HepG2 (cell line): Measurements from ENCODE around the gene SMYD2. TPM values are rescaled to one million over a fixed set of nuclear protein-coding genes. Genes with fewer than 3 reads are reported as not detected.

Experiments used
- GATAD2A ChIP-seq: IDR thresholded peaks from 2 replicates; pipeline ENCODE4 v1.6.1; 2016
- KDM4B ChIP-seq: sonication (generic); formaldehyde crosslinking; IDR thresholded peaks from 2 replicates; pipeline ENCODE4 v1.4.0; 2020; ENCODE audit warnings: missing genetic modification reagents
- MLLT10 ChIP-seq: sonication (generic); formaldehyde crosslinking; IDR thresholded peaks from 2 replicates; pipeline ENCODE4 v1.4.0; 2020; ENCODE audit warnings: missing genetic modification reagents
- NCOA5 ChIP-seq: sonication (generic); formaldehyde crosslinking; IDR thresholded peaks from 2 replicates; pipeline ENCODE4 v1.4.0; 2020; ENCODE audit warnings: missing genetic modification reagents
- SPEN ChIP-seq: sonication (generic); formaldehyde crosslinking; IDR thresholded peaks from 2 replicates; pipeline ENCODE4 v1.5.1; 2020; ENCODE audit warnings: low read depth, mild to moderate bottlenecking, missing genetic modification reagents
- TEAD3 ChIP-seq: optimal IDR thresholded peaks from 2 replicates; pipeline ENCODE3; 2016; ENCODE audit warnings: borderline replicate concordance
- YEATS2 ChIP-seq: sonication (generic); formaldehyde crosslinking; IDR thresholded peaks from 2 replicates; pipeline ENCODE4 v1.4.0; 2020; ENCODE audit warnings: missing genetic modification reagents, borderline replicate concordance
- ZKSCAN8 ChIP-seq: IDR thresholded peaks from 2 replicates; pipeline ENCODE4 v1.6.1; 2016; ENCODE audit warnings: borderline replicate concordance, missing genetic modification reagents, missing compliant biosample characterization
- ZMYM3 ChIP-seq: sonication (generic); formaldehyde crosslinking; IDR thresholded peaks from 2 replicates; pipeline ENCODE4 v1.5.1; 2020; ENCODE audit warnings: mild to moderate bottlenecking, missing genetic modification reagents
- polyA plus RNA-seq, 8 experiments: library from polyadenylated mRNA; depleted of rRNA in 3 of 8; stranded (reverse) in 7 of 8; unstranded in 1 of 8; fragments of >200 nt; fragmentation: Illumina TruSeq in 4 of 8; extraction: Trizol in 4 of 8; gene quantifications; 2 replicates each; pipeline versions ENCODE4 v1.2.1 to v1.2.3, GENCODE V29; 2011 to 2016; ENCODE audit warnings: low read depth in 4 of 8, missing spikeins in 1 of 8, mixed read lengths in 1 of 8; ENCODE audit not compliant: insufficient read depth in 1 of 8
- total RNA-seq, 5 experiments: library from RNA; depleted of rRNA; stranded (reverse); fragments of >200 nt; fragmentation: Illumina TruSeq; extraction: Trizol; gene quantifications; 2 replicates each; pipeline ENCODE4 v1.2.3, GENCODE V29; 2016; ENCODE audit warnings: low read depth in 1 of 5
- TF ChIP-seq, protein P1 (sequence below): sonication (generic); formaldehyde crosslinking; IDR thresholded peaks from 2 replicates; pipeline ENCODE4 v1.8.1; 2023; ENCODE audit warnings: mild to moderate bottlenecking, missing genetic modification reagents
- TF ChIP-seq, protein P2 (sequence below): sonication (generic); formaldehyde crosslinking; IDR thresholded peaks from 2 replicates; pipeline ENCODE4 v1.4.0; 2020; ENCODE audit warnings: mild to moderate bottlenecking, missing genetic modification reagents
- TF ChIP-seq, protein P3 (sequence below), 2 experiments: sonication (generic) in 1 of 2; formaldehyde crosslinking in 1 of 2; IDR thresholded peaks; 2 replicates each; pipeline versions ENCODE4 v1.4.0 to v1.6.1; 2016 to 2020; ENCODE audit warnings: borderline replicate concordance in 1 of 2, low read depth in 1 of 2, mild to moderate bottlenecking in 1 of 2, missing genetic modification reagents in 1 of 2

SMYD2 gene
- total and polyA plus RNA-seq, 2 of the 13 experiments (the other 11 are each of a cell fraction or from before 2014, with no cell fraction given): 72.7 to 139 TPM

DNA sequence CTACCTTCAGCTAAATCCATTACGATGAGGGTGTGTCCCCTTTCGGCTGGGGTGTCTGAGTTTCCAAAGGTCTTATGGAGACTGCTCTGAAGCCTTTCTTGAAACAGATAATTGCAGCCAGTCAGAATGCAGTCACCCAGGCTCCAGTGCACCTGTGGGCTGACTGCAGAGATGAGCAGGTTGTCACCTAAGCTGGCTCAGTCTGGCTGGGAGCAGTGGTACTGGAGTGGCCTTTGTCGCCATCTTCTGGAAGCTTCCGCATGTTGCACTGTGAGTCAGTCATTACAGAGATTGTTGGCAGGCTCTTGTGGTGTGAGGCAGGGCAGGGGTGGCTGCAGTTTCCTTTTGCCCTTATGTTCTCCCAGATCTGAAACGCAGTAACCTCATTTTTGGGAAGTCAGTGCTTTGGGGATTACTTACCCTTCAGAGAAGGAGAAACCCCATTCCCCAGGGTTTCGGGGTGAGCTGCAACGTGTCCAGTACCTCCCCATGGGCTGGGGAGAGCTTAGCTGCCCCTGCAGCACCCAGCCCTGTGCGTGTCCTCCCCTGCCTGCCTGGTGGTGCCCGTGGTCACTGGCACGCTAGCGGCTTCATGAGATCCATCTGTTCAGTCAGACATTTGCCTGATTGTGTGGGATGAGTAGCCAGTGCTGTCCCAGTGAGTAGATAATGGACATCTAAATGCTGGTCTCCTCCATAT, 48.0 kb downstream of the SMYD2 start (continued):
- TF ChIP-seq, protein P1, sequence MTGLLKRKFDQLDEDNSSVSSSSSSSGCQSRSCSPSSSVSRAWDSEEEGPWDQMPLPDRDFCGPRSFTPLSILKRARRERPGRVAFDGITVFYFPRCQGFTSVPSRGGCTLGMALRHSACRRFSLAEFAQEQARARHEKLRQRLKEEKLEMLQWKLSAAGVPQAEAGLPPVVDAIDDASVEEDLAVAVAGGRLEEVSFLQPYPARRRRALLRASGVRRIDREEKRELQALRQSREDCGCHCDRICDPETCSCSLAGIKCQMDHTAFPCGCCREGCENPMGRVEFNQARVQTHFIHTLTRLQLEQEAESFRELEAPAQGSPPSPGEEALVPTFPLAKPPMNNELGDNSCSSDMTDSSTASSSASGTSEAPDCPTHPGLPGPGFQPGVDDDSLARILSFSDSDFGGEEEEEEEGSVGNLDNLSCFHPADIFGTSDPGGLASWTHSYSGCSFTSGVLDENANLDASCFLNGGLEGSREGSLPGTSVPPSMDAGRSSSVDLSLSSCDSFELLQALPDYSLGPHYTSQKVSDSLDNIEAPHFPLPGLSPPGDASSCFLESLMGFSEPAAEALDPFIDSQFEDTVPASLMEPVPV: no peak
- TF ChIP-seq SPEN (CRISPR knock-in tag): no peak
- TF ChIP-seq, protein P2, sequence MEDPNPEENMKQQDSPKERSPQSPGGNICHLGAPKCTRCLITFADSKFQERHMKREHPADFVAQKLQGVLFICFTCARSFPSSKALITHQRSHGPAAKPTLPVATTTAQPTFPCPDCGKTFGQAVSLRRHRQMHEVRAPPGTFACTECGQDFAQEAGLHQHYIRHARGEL: peak; percentile 98
- no peak for TF ChIP-seq ZKSCAN8 (CRISPR knock-in tag)
- TF ChIP-seq YEATS2: no peak
- TF ChIP-seq GATAD2A: 0 out of 2 replicates have a peak, but pooled peaks have one; percentile 14
- TF ChIP-seq NCOA5 (CRISPR knock-in tag): no peak
- TF ChIP-seq ZMYM3 (CRISPR knock-in tag): no peak
- no peak for TF ChIP-seq KDM4B (CRISPR knock-in tag)
- TF ChIP-seq MLLT10: no peak
- peak; percentile 33 for TF ChIP-seq TEAD3 (CRISPR knock-in tag)
- TF ChIP-seq, protein P3, sequence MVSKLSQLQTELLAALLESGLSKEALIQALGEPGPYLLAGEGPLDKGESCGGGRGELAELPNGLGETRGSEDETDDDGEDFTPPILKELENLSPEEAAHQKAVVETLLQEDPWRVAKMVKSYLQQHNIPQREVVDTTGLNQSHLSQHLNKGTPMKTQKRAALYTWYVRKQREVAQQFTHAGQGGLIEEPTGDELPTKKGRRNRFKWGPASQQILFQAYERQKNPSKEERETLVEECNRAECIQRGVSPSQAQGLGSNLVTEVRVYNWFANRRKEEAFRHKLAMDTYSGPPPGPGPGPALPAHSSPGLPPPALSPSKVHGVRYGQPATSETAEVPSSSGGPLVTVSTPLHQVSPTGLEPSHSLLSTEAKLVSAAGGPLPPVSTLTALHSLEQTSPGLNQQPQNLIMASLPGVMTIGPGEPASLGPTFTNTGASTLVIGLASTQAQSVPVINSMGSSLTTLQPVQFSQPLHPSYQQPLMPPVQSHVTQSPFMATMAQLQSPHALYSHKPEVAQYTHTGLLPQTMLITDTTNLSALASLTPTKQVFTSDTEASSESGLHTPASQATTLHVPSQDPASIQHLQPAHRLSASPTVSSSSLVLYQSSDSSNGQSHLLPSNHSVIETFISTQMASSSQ (IDR thresholded peaks at IDR 0.05; ENCODE audit: low read depth): no peak
- TF ChIP-seq, protein P3 (CRISPR knock-in tag; IDR thresholded peaks at IDR 0.05; ENCODE audit: borderline replicate concordance): no peak
